ENCODE data around the gene BLCAP. TPM values are rescaled to one million over a fixed set of nuclear protein-coding genes. Genes with fewer than 3 reads are reported as not detected.
A peak's percentile ranks its signal among the peaks of the same experiment; 100 is the strongest.

The BLCAP gene
- total RNA-seq, 1 experiment from 2014 or later, result 129 TPM

DNA sequence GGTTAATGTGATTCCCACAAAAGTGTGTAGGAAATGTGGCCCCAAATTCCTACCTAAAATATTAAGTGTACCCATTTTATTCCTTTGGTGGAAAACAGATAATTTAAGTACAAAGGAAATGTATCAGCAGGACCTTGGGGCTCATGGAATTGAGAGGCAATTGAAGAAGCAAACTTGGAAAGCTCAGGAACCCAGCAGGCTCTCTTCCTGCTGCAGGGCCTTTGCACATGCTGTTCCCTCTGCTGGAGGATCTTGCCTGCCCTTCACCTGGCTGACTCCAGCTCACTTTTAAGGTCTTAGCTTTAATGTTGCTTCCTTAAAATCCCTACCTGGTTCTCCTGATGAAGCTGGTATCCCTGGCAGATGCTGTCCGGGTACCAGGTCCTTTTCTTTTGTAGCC lies 9.8 kb upstream of the BLCAP start:
- CTCF ChIA-PET, result no interaction called here
- intact Hi-C loops (cut with micrococcal nuclease; ENCODE audit: unreplicated experiment), result loop anchor here (10.0 kb wide), 1 partner anchor 57 kb away; no protein-coding TSS in a partner anchor
- POLR2A ChIA-PET, result no interaction called here
- Mint-ChIP-seq H3K4me1 (ENCODE audit: low read depth, unreplicated experiment) (peaks cover 48% of the 10 kb centered on the region), H3K4me3 (ENCODE audit: unreplicated experiment) (no peak overlapping the region), H3K27ac (ENCODE audit: unreplicated experiment) (no peak overlapping the region), H3K36me3 (ENCODE audit: insufficient read depth, unreplicated experiment) (peaks cover 6% of the 10 kb centered on the region), H3K27me3 (ENCODE audit: insufficient read depth, unreplicated experiment) (no peaks in the 10 kb centered on the region), H3K9me3 (ENCODE audit: unreplicated experiment) (peaks cover 10% of the 10 kb centered on the region)
- Histone ChIP-seq H3K27me3 (replicated peaks; ENCODE audit: control insufficient read depth, insufficient read depth, low read length) (no peaks in the 10 kb centered on the region), H3K4me1 (peaks cover 37% of the 10 kb centered on the region), H3K4me3 (ENCODE audit: low read depth, low read length) (no peak overlapping the region), H3K9me3 (no peaks in the 10 kb centered on the region), H3K36me3 (ENCODE audit: control insufficient read depth, insufficient read depth, low read length) (no peaks in the 10 kb centered on the region)
- no TSS peak for BruUV-seq (replicated peaks)
- no peak for TF ChIP-seq CTCF (IDR thresholded peaks at IDR 0.05; ENCODE audit: insufficient read depth in 1 of 2, low read depth in 1 of 2, low read length in 1 of 2, severe bottlenecking in 1 of 2, unreplicated experiment in 1 of 2)
- DNase-seq, result no peak

DNA sequence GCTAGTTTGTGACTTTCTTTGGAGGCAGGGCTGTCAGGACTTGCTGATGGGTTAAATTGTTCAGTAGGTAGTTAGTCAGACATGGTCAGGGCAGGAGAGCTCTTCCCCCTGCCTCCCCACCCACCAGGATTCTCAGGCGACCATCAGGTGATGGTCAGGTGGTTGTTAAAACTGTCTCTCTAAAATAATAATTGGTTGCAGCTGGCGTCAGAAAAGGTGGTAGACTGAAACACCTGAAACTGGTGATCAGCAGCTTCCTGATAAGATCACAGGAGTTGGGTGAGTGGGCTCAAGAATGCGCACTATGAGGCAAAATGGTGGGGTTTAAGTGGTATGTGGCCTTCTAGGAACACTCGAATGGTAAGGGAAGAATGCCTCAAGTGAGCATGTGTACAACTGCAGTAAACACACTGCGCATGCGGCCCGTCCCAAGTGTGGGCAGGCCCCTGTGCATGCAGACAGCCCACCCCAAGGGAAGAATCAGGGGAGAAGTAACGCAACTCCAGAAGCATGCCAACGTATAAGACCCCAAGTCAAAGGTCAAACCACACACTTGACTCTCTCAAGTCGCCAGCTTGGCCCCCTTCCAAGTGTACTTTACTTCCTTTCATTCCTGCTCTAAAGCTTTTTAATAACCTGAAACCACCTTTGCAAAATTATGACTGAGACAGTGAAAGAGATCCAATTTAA lies 7.9 kb upstream of the BLCAP start:
- Mint-ChIP-seq H3K27ac (ENCODE audit: unreplicated experiment) (no peak overlapping the region), H3K9me3 (ENCODE audit: unreplicated experiment) (peaks cover 10% of the 10 kb centered on the region), H3K36me3 (ENCODE audit: insufficient read depth, unreplicated experiment) (no peaks in the 10 kb centered on the region), H3K4me3 (ENCODE audit: unreplicated experiment) (no peak overlapping the region), H3K4me1 (ENCODE audit: low read depth, unreplicated experiment) (peaks cover 33% of the 10 kb centered on the region), H3K27me3 (ENCODE audit: insufficient read depth, unreplicated experiment) (no peaks in the 10 kb centered on the region)
- intact Hi-C loops (cut with micrococcal nuclease; ENCODE audit: unreplicated experiment), result loop anchor here (2.0 to 10.0 kb wide), 2 partner anchors 59 to 191 kb away; no protein-coding TSS in a partner anchor
- Histone ChIP-seq H3K4me3 (ENCODE audit: low read depth, low read length) (no peak overlapping the region), H3K36me3 (ENCODE audit: control insufficient read depth, insufficient read depth, low read length) (no peaks in the 10 kb centered on the region), H3K27me3 (replicated peaks; ENCODE audit: control insufficient read depth, insufficient read depth, low read length) (no peaks in the 10 kb centered on the region), H3K9me3 (no peaks in the 10 kb centered on the region), H3K4me1 (peaks cover 20% of the 10 kb centered on the region)
- POLR2A ChIA-PET, result interaction anchor here (0.5 kb wide), 1 partner anchor 633 kb away, joined by 3 read pairs; no protein-coding TSS in a partner anchor
- CTCF ChIA-PET, result interaction anchor here (0.5 to 2.6 kb wide), 7 partner anchors 34 to 344 kb away, joined by 3 to 11 read pairs (median 3); no protein-coding TSS in a partner anchor
- peak in 1 of 2 experiments; percentile 34 for DNase-seq
- no peak for TF ChIP-seq CTCF (IDR thresholded peaks at IDR 0.05; ENCODE audit: insufficient read depth in 1 of 2, low read depth in 1 of 2, low read length in 1 of 2, severe bottlenecking in 1 of 2, unreplicated experiment in 1 of 2)
- BruUV-seq (replicated peaks), result no TSS peak

DNA sequence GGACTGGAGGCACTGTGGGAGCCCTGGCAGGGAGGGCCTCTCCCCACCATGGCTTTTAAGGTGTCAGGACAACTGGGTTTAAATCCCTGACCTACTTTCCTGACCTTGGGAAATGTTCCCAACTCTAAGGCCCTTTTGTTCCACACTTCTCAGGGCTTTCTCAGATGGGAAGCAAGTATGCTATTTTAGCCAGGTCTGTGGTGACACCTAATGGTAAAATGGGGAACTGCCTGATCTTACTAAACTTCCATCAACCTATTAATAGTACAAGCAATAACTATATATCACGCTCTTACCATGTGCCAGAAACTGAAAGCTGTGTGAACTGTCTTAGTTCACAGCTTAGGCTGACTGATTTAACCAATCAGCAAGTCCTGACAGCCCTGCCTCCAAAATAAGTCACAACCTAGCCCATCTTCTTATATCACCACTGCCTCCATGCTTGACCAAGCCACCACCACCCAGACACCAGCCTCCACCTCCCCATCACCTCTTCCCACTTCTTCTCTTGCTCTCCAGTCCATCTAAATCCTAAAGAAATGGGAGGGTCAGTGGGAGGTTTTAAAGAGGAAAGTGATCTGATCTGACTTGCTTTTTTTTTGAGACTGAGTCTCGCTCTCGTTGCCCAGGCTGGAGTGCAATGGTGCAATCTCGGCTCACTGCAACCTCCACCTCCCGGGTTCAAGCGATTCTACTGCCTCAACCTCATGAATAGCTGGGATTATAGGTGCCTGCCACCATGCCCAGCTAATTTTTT lies 6.9 kb upstream of the BLCAP start:
- no peaks in the 10 kb centered on the region for H3K36me3 Mint-ChIP-seq (ENCODE audit: insufficient read depth, unreplicated experiment)
- H3K4me3 Mint-ChIP-seq (ENCODE audit: unreplicated experiment), result no peak overlapping the region
- CTCF ChIA-PET, result interaction anchor here (0.5 to 2.6 kb wide), 9 partner anchors 28 to 343 kb away, joined by 3 to 11 read pairs (median 3); no protein-coding TSS in a partner anchor
- Histone ChIP-seq H3K36me3 (ENCODE audit: control insufficient read depth, insufficient read depth, low read length) (no peaks in the 10 kb centered on the region), H3K4me1 (peaks cover 11% of the 10 kb centered on the region), H3K27me3 (replicated peaks; ENCODE audit: control insufficient read depth, insufficient read depth, low read length) (no peaks in the 10 kb centered on the region), H3K9me3 (no peaks in the 10 kb centered on the region), H3K4me3 (ENCODE audit: low read depth, low read length) (no peak overlapping the region)
- peak; percentile 96 to 97 for TF ChIP-seq CTCF (IDR thresholded peaks at IDR 0.05; ENCODE audit: insufficient read depth in 1 of 2, low read depth in 1 of 2, low read length in 1 of 2, severe bottlenecking in 1 of 2, unreplicated experiment in 1 of 2)
- peak; percentile 76 to 87 for DNase-seq
- no TSS peak for BruUV-seq (replicated peaks)
- POLR2A ChIA-PET, result interaction anchor here (0.5 kb wide), 1 partner anchor 632 kb away, joined by 3 read pairs; no protein-coding TSS in a partner anchor
- H3K27me3 Mint-ChIP-seq (ENCODE audit: insufficient read depth, unreplicated experiment), result no peaks in the 10 kb centered on the region
- no peak overlapping the region for H3K27ac Mint-ChIP-seq (ENCODE audit: unreplicated experiment)
- peaks cover 10% of the 10 kb centered on the region for H3K9me3 Mint-ChIP-seq (ENCODE audit: unreplicated experiment)
- intact Hi-C loops (cut with micrococcal nuclease; ENCODE audit: unreplicated experiment), result loop anchor here (1.0 to 10.0 kb wide), 8 partner anchors 8 to 339 kb away; no protein-coding TSS in a partner anchor
- peaks cover 25% of the 10 kb centered on the region for H3K4me1 Mint-ChIP-seq (ENCODE audit: low read depth, unreplicated experiment)

Data from Caco-2 (cell line).